Common myeloid progenitor, CD34-positive (primary cell): Measurements from ENCODE around the gene GZF1.
A peak's percentile ranks its signal among the peaks of the same experiment; 100 is the strongest.

Experiments
- CTCF ChIA-PET: fragments of 350-600 bp; sonication (Branson Sonifier 250); formaldehyde crosslinking; loops from one replicate; lab custom pipeline; 2021; ENCODE audit warnings: antibody characterized with exemption; lab: Charles Lee
- POLR2A ChIA-PET: fragments of 350-600 bp; sonication (Branson Sonifier 250); formaldehyde crosslinking; loops from one replicate; lab custom pipeline; 2021; ENCODE audit warnings: antibody characterized with exemption; lab: Charles Lee
- DNase-seq, 3 donors: peaks; one replicate each; pipeline versions ENCODE4 v3.0.0 to v3.0.0-alpha.2; 2013
- H3K27ac ChIP-seq, 2 experiments: 1 replicate in 1 of 2; 2 replicates in 1 of 2; pipeline ENCODE4 v1.7.0; 2013; ENCODE audit warnings: inconsistent platforms in 2 of 2, low read length in 2 of 2, mild to moderate bottlenecking in 2 of 2, low read depth in 1 of 2, moderate library complexity in 1 of 2; ENCODE audit not compliant: severe bottlenecking in 2 of 2, insufficient read depth in 1 of 2, poor library complexity in 1 of 2
- H3K27me3 ChIP-seq, 5 experiments: replicated peaks in 2 of 5; 1 replicate in 3 of 5; 2 replicates in 2 of 5; pipeline versions ENCODE4 v1.6.1 to v1.7.0; 2013; ENCODE audit warnings: low read length in 4 of 5, mild to moderate bottlenecking in 2 of 5, moderate library complexity in 2 of 5, inconsistent platforms in 1 of 5; ENCODE audit not compliant: insufficient read depth in 5 of 5, control insufficient read depth in 4 of 5
- H3K36me3 ChIP-seq, 4 experiments: 1 replicate in 2 of 4; 2 replicates in 2 of 4; pipeline versions ENCODE4 v1.6.1 to v1.7.0; 2013; ENCODE audit warnings: low read length in 3 of 4, control low read depth in 1 of 4, mild to moderate bottlenecking in 1 of 4; ENCODE audit not compliant: control insufficient read depth in 4 of 4, insufficient read depth in 4 of 4
- H3K4me1 ChIP-seq, 4 experiments: 1 replicate in 3 of 4; 2 replicates in 1 of 4; pipeline versions ENCODE4 v1.6.1 to v1.7.1; 2013; ENCODE audit warnings: low read length in 3 of 4, mild to moderate bottlenecking in 3 of 4, control low read depth in 1 of 4, inconsistent platforms in 1 of 4, moderate library complexity in 1 of 4; ENCODE audit not compliant: control insufficient read depth in 4 of 4, insufficient read depth in 4 of 4; ENCODE audit errors: control extremely low read depth in 1 of 4
- H3K4me3 ChIP-seq, 7 experiments: 1 replicate in 4 of 7; 2 replicates in 3 of 7; pipeline versions ENCODE4 v1.5.1 to v1.7.0; 2013; ENCODE audit warnings: mild to moderate bottlenecking in 7 of 7, low read length in 6 of 7, moderate library complexity in 6 of 7, inconsistent platforms in 2 of 7, low read depth in 2 of 7, control low read depth in 1 of 7; ENCODE audit not compliant: insufficient read depth in 4 of 7, control insufficient read depth in 1 of 7; ENCODE audit errors: extremely low read depth in 1 of 7
- H3K9me3 ChIP-seq, 5 experiments: 1 replicate in 4 of 5; 2 replicates in 1 of 5; pipeline versions ENCODE4 v1.6.1 to v1.7.1; 2013; ENCODE audit warnings: low read length in 4 of 5, mild to moderate bottlenecking in 2 of 5, inconsistent platforms in 1 of 5, low read depth in 1 of 5, moderate library complexity in 1 of 5; ENCODE audit not compliant: control insufficient read depth in 4 of 5, insufficient read depth in 2 of 5; ENCODE audit errors: control extremely low read depth in 1 of 5
- WGBS: methylation state at CpG from one replicate; pipeline ENCODE4 v1.1.5; 2013; ENCODE audit not compliant: insufficient coverage; 5-methylcytosine and 5-hydroxymethylcytosine counted together

Gene GZF1

GRCh38 chr20:23334111-23334510 lies 27.9 kb upstream of the GZF1 start:
- Histone ChIP-seq H3K36me3 (no peaks in the 10 kb centered on the region), H3K9me3 (peaks cover 0 to 6% (median 0%) of the 10 kb centered on the region in 5 experiments), H3K4me1 (peaks cover 0 to 3% (median 0%) of the 10 kb centered on the region in 4 experiments), H3K4me3 (no peak overlapping the region), H3K27me3 (no peaks in the 10 kb centered on the region), H3K27ac (no peak overlapping the region)
- 67% methylated on average over 3 of the region's 3 CpGs for WGBS
- DNase-seq, result peak in 1 of 3 donors; percentile 30
- ChIA-PET CTCF (no interaction called here), POLR2A (no interaction called here)

- H3K27ac ChIP-seq, result no peak overlapping the region
- WGBS, result 86% methylated on average over 1 of the region's 5 CpGs
- ChIA-PET POLR2A (no interaction called here), CTCF (interaction anchor here (1.0 to 1.1 kb wide), 2 partner anchors 12 to 644 kb away, joined by 3 to 4 read pairs; no protein-coding TSS in a partner anchor)
- peaks cover 0 to 3% (median 0%) of the 10 kb centered on the region in 4 experiments for H3K4me1 ChIP-seq
- H3K36me3 ChIP-seq, result no peaks in the 10 kb centered on the region
- H3K27me3 ChIP-seq, result no peaks in the 10 kb centered on the region
- H3K9me3 ChIP-seq, result no peaks in the 10 kb centered on the region
- no peak for DNase-seq
- H3K4me3 ChIP-seq, result no peak overlapping the region
Observed at GRCh38 chr20:23335521-23335920, 26.5 kb upstream of the GZF1 start.

- H3K4me1 ChIP-seq, result peaks cover 0 to 3% (median 0%) of the 10 kb centered on the region in 4 experiments
- no peaks in the 10 kb centered on the region for H3K9me3 ChIP-seq
- POLR2A ChIA-PET, result interaction anchor here (0.5 kb wide), 1 partner anchor 26 kb away, joined by 3 read pairs; no protein-coding TSS in a partner anchor
- CTCF ChIA-PET, result interaction anchor here (0.7 to 6.8 kb wide), 3 partner anchors 13 to 644 kb away, joined by 3 to 99 read pairs (median 3); no protein-coding TSS in a partner anchor
- no peaks in the 10 kb centered on the region for H3K27me3 ChIP-seq
- no peak for DNase-seq
- no peak overlapping the region for H3K27ac ChIP-seq
- H3K4me3 ChIP-seq, result no peak overlapping the region
- 97% methylated on average over 5 of the region's 5 CpGs for WGBS
- H3K36me3 ChIP-seq, result no peaks in the 10 kb centered on the region
Observed at GRCh38 chr20:23336476-23336875, 25.5 kb upstream of the GZF1 start.

- Histone ChIP-seq H3K4me1 (peaks cover 0 to 3% (median 0%) of the 10 kb centered on the region in 4 experiments), H3K9me3 (no peaks in the 10 kb centered on the region), H3K36me3 (no peaks in the 10 kb centered on the region), H3K27ac (no peak overlapping the region), H3K27me3 (no peaks in the 10 kb centered on the region), H3K4me3 (no peak overlapping the region)
- ChIA-PET CTCF (interaction anchor here (0.7 to 6.8 kb wide), 5 partner anchors 10 to 645 kb away, joined by 3 to 99 read pairs (median 3); no protein-coding TSS in a partner anchor), POLR2A (no interaction called here)
- DNase-seq, result no peak
Observed at GRCh38 chr20:23337312-23337711, 24.7 kb upstream of the GZF1 start.

DNA sequence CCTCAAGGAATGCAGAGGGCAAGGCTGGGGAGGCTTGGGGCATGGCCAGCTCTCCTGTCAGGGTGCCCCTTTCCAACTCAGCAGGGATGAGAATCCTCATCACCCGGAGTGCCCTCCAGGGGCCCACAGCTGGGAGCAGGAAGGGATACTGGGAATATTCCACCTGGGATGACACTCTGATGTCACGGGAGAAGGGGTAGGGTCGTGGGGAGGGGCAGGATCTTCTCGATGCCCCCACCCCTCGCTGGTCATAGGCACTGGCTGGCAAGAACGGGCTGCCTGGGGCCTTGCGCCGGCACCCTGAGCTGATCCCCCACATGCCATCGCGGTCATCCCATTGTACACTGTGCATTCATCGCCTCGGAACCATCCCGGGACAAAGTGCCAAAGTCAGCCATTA lies 22.0 kb upstream of the GZF1 start:
- ChIA-PET CTCF (interaction anchor here (0.7 to 6.8 kb wide), 26 partner anchors 10 to 1006 kb away, joined by 3 to 99 read pairs (median 4); partner anchors contain the start of genes CD93 and NXT1), POLR2A (interaction anchor here (2.4 kb wide), 1 partner anchor 10 kb away, joined by 9 read pairs; no protein-coding TSS in a partner anchor)
- H3K4me1 ChIP-seq, result peaks cover 0 to 8% (median 0%) of the 10 kb centered on the region in 4 experiments
- H3K27ac ChIP-seq, result no peak overlapping the region
- 85% methylated on average over 13 of the region's 13 CpGs for WGBS
- no peaks in the 10 kb centered on the region for H3K27me3 ChIP-seq
- DNase-seq, result no peak
- no peak overlapping the region for H3K4me3 ChIP-seq
- H3K9me3 ChIP-seq, result no peaks in the 10 kb centered on the region
- no peaks in the 10 kb centered on the region for H3K36me3 ChIP-seq

DNA sequence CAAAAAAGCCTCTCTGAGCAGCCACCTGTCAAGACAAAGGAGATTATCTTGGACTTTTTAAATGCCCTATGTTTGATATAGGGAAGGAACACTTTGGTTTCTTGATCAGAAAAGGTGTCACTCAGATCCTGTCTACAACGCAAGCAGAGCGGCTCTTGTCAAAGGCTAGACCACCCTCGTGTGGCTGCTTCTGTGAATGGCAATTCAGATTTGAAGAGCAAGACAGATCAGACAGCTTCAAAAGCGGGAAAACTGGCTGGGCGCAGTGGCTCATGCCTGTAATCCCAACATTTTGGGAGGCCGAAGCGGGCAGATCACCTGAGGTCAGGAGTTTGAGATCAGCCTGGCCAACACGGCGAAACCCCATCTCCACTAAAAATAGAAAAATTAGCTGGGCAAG lies 21.5 kb upstream of the GZF1 start:
- Histone ChIP-seq H3K4me1 (peaks cover 0 to 8% (median 0%) of the 10 kb centered on the region in 4 experiments), H3K27ac (no peak overlapping the region), H3K36me3 (no peaks in the 10 kb centered on the region), H3K9me3 (no peaks in the 10 kb centered on the region), H3K27me3 (no peaks in the 10 kb centered on the region), H3K4me3 (no peak overlapping the region)
- WGBS, result 50% methylated on average over 9 of the region's 9 CpGs
- POLR2A ChIA-PET, result interaction anchor here (0.6 to 2.4 kb wide), 2 partner anchors 9 to 1004 kb away, joined by 3 to 9 read pairs; no protein-coding TSS in a partner anchor
- DNase-seq, result peak; percentile 67 to 80 (median 78)
- CTCF ChIA-PET, result interaction anchor here (0.7 to 6.8 kb wide), 28 partner anchors 9 to 1007 kb away, joined by 3 to 99 read pairs (median 4); partner anchors contain the start of genes CD93 and NXT1

DNA sequence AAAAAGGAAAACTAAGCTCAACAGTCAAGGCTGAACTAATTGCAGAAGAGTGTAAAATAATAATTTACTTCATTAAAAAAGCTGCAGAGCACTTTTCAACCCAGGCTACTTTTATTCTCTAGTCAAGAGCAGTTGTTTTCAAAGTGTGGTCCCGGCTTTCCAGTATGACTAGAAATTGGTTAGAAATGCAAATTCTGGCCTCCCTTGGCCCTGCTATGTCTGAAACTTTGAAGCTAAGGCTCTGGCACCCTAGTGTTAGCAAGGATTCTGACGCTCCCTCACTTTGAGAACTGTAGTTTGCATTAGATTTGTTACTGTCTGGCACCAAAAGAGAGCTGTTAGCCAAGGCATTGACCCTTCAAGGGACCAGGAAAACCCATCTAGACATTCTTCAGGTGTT lies 20.9 kb upstream of the GZF1 start:
- H3K4me1 ChIP-seq, result peaks cover 0 to 8% (median 0%) of the 10 kb centered on the region in 4 experiments
- H3K36me3 ChIP-seq, result no peaks in the 10 kb centered on the region
- H3K27ac ChIP-seq, result no peak overlapping the region
- H3K27me3 ChIP-seq, result no peaks in the 10 kb centered on the region
- no peak overlapping the region for H3K4me3 ChIP-seq
- ChIA-PET CTCF (interaction anchor here (0.6 to 6.8 kb wide), 27 partner anchors 9 to 660 kb away, joined by 3 to 99 read pairs (median 4); partner anchors contain the start of genes CD93, NAPB and NXT1), POLR2A (interaction anchor here (2.4 kb wide), 1 partner anchor 9 kb away, joined by 9 read pairs; no protein-coding TSS in a partner anchor)
- H3K9me3 ChIP-seq, result no peaks in the 10 kb centered on the region
- DNase-seq, result no peak
- WGBS, result 86% methylated on average over 2 of the region's 2 CpGs
